Prostate gland (tissue), 2 donors: Measurements from ENCODE around the gene LOXL4.

Source experiments
- POLR2A ChIP-seq: fragments of 450-650 bp; IDR thresholded peaks from one replicate; pipeline ENCODE4 v1.6.1; 2016; ENCODE audit warnings: antibody characterized with exemption, mild to moderate bottlenecking
- TF ChIP-seq, protein P1 (sequence below), 4 experiments: fragments of 200-600 bp in 2 of 4; fragments of 450-650 bp in 2 of 4; sonication (generic) in 2 of 4; IDR thresholded peaks; 1 replicate in 3 of 4; 2 replicates in 1 of 4; pipeline ENCODE4 v1.5.1; 2016 to 2019; ENCODE audit warnings: antibody characterized with exemption in 4 of 4, mild to moderate bottlenecking in 2 of 4, moderate library complexity in 2 of 4

DNA sequence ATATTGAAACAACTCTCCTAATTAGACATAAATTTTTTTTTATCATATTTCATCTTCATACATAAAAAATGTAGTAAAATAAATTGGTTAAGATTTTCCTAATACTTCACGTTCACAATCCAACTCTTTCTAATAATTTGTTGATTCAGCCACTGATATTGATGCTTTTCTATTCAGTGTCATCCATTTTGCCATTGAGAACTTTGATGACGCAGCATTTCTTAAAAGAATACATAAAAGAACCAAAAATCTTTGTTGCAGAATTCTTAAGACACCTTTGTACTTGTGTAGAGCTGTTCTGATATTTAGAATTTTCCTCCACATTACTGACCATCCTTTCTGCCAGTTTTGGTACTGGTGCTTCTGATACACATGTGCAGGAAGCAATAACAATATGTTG, 52.6 kb downstream of the LOXL4 start:
- TF ChIP-seq, protein P1, sequence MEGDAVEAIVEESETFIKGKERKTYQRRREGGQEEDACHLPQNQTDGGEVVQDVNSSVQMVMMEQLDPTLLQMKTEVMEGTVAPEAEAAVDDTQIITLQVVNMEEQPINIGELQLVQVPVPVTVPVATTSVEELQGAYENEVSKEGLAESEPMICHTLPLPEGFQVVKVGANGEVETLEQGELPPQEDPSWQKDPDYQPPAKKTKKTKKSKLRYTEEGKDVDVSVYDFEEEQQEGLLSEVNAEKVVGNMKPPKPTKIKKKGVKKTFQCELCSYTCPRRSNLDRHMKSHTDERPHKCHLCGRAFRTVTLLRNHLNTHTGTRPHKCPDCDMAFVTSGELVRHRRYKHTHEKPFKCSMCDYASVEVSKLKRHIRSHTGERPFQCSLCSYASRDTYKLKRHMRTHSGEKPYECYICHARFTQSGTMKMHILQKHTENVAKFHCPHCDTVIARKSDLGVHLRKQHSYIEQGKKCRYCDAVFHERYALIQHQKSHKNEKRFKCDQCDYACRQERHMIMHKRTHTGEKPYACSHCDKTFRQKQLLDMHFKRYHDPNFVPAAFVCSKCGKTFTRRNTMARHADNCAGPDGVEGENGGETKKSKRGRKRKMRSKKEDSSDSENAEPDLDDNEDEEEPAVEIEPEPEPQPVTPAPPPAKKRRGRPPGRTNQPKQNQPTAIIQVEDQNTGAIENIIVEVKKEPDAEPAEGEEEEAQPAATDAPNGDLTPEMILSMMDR (IDR thresholded peaks at IDR 0.05) = no peak
- no peak for TF ChIP-seq POLR2A
